Amygdala (tissue), 56 donors: ENCODE results near the gene TUT4.

ENCODE experiments used
- DNase-seq, 56 donors: peaks; one replicate each; lab custom pipeline; 2025; lab: John Stamatoyannopoulos, UW

Gene TUT4

DNA sequence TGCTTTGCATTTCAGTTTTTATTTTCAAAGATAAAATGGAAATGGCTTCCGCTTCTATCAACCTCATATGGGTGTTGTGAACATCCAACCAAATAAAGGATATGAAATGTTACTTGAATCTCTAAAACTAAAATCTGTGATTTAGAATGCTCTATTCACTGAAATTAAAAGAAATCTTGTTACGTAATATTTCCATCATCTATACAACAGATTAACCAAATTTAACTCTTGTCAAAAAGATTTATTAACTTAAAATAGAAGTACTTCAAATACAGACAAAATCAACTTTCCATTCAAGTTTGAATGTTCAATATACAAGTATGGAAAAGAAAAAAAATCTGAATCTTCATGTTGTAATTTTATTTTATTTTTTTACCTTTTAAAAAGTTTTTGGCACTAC is 129.8 kb downstream of the TUT4 start:
- no peak for DNase-seq

- DNase-seq: no peak
Observed at GRCh38 chr1:52420713-52421112, 132.2 kb downstream of the TUT4 start.

DNA sequence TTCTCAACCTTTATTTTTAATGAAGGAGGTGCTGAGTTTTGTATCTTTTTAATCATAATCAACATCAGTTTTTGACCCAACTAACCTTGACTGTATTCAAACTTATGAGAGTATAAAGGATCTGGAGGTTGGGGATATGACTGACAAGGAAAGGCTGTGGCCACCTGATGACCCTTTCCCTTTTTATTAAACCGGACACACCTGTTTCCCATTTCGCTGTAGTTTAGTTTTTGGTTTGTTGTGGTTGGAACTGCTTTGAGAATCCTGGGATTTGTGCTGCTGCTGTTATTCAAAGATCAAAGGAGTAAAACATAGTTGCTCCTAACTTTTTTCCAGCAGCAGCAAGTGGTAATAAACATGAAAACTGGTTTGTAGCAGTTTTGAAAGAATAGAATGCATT is 136.1 kb downstream of the TUT4 start:
- DNase-seq: no peak

- DNase-seq: no peak
Observed at GRCh38 chr1:52414942-52415341, 137.9 kb downstream of the TUT4 start.

GRCh38 chr1:52413410-52413989 is 139.4 kb downstream of the TUT4 start:
- no peak for DNase-seq

- no peak for DNase-seq
Observed at GRCh38 chr1:52404975-52405338, 147.9 kb downstream of the TUT4 start.

DNA sequence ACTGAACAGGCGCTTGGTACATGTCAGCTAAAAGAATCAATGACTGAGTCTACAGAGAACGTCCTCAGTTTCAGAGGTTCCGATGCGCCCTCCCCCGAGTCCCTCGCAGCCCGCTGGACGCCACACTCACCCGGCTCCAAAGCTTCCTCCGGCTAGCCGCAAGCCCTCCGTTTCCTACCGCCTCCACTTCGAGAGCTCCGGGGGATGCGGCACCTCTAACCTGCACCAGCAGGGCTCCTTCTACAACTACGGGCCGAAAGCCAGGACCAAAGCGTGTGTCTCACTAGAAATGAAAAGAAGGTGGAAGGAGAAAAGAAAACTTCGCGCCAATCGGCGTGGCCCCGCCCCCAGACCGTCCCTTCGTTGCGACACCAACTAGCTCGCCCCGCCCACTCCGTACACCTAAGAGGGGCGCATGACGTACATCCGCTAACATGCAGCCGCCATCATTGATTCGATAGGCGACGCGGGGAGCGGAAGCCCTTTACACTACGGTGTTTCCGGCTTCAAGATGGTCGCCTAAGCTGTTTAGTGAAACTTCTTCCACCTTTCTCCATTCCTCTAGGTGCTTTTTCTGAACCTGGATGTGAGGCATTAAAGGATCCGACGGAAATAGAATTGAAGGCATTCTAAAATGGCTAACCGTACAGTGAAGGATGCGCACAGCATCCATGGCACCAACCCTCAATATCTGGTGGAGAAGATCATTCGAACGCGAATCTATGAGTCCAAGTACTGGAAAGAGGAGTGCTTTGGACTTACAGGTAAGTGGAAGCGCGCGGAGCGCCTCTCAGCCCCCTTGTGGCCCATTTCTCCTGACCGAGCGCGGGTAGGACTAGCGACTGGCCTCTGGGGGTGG is 148.5 kb downstream of the TUT4 start, which contains the start of the genes ORC1 and PRPF38A:
Gene ORC1 (minus strand): TSS at position 308 of the 859 bp plus-strand sequence. CDS start 2,200 bp downstream, outside the sequence.
Gene PRPF38A (plus strand): TSS at position 487 of the 859 bp plus-strand sequence. CDS start 148 bp downstream, at position 635.
- DNase-seq: peak; percentile 36 to 98 (median 93)

- DNase-seq: peak in 1 of 56 donors; percentile 18
Observed at GRCh38 chr1:52403566-52404115, 149.3 kb downstream of the TUT4 start.

DNA sequence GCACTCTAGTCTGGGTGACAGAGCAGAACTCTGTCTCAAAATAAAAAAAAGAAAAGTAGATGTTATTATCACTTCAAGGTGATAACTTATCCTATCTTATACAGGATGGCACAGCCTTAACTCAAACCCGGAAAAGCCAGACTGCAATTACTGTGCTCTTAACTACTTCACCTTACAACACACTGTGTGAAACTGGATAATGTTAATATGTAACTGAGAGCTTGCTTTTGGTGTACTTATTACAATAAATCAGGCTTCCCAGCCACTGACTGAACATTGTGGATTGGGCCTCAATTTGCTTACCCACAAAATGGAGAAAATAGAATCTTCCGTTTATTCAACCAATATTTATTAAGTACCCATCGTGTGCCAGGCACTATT is 150.0 kb downstream of the TUT4 start:
- DNase-seq: no peak

DNA sequence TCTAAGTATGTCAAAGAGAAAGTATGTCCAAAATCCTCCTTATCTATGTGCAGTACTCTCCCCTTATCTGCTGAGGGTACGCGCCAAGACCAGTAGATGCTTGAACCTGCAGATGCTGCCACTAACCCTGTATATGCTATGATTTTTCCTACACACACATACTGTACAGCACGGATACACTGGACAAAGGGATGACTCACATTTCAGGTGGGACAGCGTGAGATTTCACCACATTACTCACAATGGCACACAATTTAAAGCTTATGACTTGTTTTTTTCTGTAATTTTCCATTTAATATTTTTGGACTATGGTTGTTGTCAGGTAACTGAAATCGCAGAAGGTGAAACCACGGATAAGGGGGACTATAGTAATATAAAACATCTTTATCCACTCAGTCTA is 152.8 kb downstream of the TUT4 start:
- DNase-seq: no peak

DNA sequence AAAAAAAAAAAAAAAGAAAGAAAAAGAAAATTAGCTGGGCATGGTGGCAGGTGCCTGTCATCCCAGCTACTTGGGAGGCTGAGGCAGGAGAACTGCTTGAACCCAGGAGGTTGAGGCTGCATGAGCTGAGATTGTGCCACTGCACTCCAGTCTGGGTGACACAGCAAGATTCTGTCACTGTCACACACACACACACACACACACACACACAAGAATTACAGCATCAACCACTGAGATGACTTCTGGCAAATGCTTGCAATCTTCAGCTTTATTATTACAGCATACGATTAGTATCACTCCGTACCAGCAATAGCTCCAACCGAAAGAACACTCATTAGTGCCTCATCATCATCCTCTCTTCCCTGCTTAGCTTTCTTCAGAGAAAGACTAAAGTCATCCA is 153.3 kb downstream of the TUT4 start:
- no peak for DNase-seq

DNA sequence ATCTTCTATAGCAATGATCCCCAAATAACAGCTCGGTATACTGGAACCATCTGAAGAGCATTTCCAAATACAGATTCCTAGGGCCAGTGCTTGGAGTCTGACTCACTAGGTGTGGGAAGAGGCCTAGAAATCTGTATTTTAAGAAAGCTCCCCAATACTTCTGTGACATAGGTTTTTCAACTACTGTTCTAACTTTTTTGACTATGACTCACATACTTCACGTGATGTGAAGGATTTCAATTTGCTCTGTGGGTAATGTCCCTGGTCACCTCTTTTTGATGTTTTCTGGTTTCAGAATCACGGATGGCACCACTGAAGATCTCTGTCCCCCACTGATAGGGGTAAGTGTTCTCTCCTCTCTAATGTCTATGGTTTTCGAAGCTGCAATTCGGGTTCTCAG is 159.7 kb downstream of the TUT4 start:
- DNase-seq: no peak

GRCh38 chr1:52386458-52386857 is 166.4 kb downstream of the TUT4 start:
- DNase-seq: no peak

- no peak for DNase-seq
Observed at GRCh38 chr1:52385376-52385775, 167.5 kb downstream of the TUT4 start.
